ENCODE measurements around the gene PRIMA1. TPM values are rescaled to one million over a fixed set of nuclear protein-coding genes. Genes with fewer than 3 reads are reported as not detected.
A peak's percentile ranks its signal among the peaks of the same experiment; 100 is the strongest.

Gene PRIMA1
- total RNA-seq, 4 donors from 2014 or later, result 21.1 to 46.8 (median 35.3) TPM

DNA sequence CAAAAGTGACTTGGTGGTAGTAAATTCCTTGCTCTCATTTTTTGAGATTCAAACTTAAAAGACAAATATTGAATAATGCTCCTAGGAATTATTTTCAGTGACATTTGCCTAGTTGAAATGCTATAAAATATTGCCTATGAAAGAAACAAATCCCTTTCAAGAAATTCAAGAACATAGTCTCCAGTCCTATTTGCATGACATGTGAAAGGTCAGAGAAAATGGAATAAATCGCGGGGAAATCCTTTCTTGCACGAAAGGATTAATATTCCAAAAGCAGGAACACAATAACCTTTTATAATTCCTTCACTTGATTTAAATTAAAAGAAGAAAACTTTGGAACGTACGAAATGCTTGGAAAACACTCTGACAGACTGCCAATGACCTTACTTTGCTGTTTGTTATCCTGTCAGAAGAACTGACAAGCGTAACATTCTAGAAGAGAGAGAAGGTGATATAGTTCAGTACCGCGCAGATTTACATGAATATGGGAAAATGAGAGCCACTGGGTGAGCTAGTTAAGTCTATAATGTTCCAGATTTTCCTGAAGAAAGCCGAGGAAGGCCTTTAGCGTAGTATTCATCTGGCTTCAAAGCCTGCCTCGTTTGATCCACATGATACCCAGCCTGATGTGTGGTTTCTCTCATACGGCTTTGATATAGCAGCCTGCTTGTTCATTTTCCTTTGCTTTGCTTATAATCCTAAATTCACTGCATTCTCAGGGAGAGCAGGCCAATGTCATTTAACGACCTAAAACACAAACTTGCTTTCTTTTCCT lies 103.0 kb downstream of the PRIMA1 start:
- no peak overlapping the region for H3K4me3 ChIP-seq
- 40 to 53% methylated on average over 13 of the region's 13 CpGs for WGBS, 2 donors
- H3K9me3 ChIP-seq, result no peaks in the 10 kb centered on the region
- peak overlapping the region in 3 of 4 donors; percentile 45 to 78 (median 62) for H3K27ac ChIP-seq
- TF ChIP-seq EP300 (IDR thresholded peaks at IDR 0.05), result no peak
- TF ChIP-seq, protein P1, sequence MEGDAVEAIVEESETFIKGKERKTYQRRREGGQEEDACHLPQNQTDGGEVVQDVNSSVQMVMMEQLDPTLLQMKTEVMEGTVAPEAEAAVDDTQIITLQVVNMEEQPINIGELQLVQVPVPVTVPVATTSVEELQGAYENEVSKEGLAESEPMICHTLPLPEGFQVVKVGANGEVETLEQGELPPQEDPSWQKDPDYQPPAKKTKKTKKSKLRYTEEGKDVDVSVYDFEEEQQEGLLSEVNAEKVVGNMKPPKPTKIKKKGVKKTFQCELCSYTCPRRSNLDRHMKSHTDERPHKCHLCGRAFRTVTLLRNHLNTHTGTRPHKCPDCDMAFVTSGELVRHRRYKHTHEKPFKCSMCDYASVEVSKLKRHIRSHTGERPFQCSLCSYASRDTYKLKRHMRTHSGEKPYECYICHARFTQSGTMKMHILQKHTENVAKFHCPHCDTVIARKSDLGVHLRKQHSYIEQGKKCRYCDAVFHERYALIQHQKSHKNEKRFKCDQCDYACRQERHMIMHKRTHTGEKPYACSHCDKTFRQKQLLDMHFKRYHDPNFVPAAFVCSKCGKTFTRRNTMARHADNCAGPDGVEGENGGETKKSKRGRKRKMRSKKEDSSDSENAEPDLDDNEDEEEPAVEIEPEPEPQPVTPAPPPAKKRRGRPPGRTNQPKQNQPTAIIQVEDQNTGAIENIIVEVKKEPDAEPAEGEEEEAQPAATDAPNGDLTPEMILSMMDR (IDR thresholded peaks at IDR 0.05), result no peak
- no peak for TF ChIP-seq POLR2A (IDR thresholded peaks at IDR 0.05)
- H3K36me3 ChIP-seq, result no peaks in the 10 kb centered on the region
- no peak for DNase-seq (ENCODE audit: low spot score in 2 of 2)
- no peaks in the 10 kb centered on the region for H3K27me3 ChIP-seq
- peaks cover 0 to 9% (median 0%) of the 10 kb centered on the region in 4 donors for H3K4me1 ChIP-seq

DNA sequence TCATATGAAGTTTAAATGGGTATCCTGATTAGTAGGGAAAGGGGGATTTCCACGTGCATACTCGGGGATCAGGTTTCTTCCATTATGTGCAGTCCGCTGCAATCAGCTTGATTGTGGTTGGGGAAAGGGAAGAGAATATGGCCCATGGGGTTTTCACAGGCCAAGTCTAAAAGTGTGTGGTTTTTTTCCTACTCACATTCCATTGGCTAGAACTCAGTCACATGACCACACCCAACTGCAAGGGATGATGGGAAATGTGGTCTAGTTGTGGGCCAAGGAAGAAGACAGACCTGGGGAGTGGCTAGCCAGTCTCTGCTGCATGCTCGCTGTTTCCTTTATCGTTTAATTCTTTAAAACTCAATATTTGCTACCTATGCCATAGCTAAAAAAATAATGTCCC lies 105.1 kb downstream of the PRIMA1 start:
- Histone ChIP-seq H3K4me1 (peaks cover 0 to 9% (median 0%) of the 10 kb centered on the region in 4 donors), H3K9me3 (no peaks in the 10 kb centered on the region), H3K4me3 (no peak overlapping the region), H3K36me3 (no peaks in the 10 kb centered on the region), H3K27me3 (no peaks in the 10 kb centered on the region), H3K27ac (no peak overlapping the region)
- TF ChIP-seq EP300 (IDR thresholded peaks at IDR 0.05) (no peak), POLR2A (IDR thresholded peaks at IDR 0.05) (no peak)
- TF ChIP-seq, protein P1 (IDR thresholded peaks at IDR 0.05), result no peak
- 55 to 73% methylated on average over 5 of the region's 5 CpGs for WGBS, 2 donors
- peak in 1 of 2 donors; percentile 16 for DNase-seq (ENCODE audit: low spot score in 2 of 2)

DNA sequence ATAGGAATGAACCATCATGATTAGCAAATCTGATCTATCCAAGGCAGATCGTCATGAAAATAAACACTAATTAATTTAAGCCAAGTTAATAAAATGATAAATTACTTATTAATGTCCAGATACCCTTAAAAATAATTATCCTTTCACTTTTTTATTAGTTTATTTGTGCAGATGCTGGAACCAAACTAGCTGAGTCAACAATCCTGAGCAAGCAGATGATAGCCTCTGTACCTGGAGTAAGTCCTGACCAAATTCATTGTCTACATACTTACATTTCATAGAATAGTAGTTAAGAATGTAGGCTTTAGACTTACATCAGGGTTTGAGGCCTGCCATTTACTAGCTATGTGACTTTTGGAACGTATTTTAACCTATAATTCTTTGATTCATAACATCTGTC lies 105.8 kb downstream of the PRIMA1 start:
- no peak for DNase-seq (ENCODE audit: low spot score in 2 of 2)
- no peak overlapping the region for H3K27ac ChIP-seq
- H3K36me3 ChIP-seq, result no peaks in the 10 kb centered on the region
- no peak for TF ChIP-seq POLR2A (IDR thresholded peaks at IDR 0.05)
- TF ChIP-seq, protein P1 (IDR thresholded peaks at IDR 0.05), result no peak
- TF ChIP-seq EP300 (IDR thresholded peaks at IDR 0.05), result no peak
- H3K9me3 ChIP-seq, result no peaks in the 10 kb centered on the region
- H3K4me3 ChIP-seq, result no peak overlapping the region
- H3K27me3 ChIP-seq, result no peaks in the 10 kb centered on the region
- 81 to 89% methylated on average over 2 of the region's 2 CpGs for WGBS, 2 donors
- peaks cover 0 to 9% (median 0%) of the 10 kb centered on the region in 4 donors for H3K4me1 ChIP-seq

DNA sequence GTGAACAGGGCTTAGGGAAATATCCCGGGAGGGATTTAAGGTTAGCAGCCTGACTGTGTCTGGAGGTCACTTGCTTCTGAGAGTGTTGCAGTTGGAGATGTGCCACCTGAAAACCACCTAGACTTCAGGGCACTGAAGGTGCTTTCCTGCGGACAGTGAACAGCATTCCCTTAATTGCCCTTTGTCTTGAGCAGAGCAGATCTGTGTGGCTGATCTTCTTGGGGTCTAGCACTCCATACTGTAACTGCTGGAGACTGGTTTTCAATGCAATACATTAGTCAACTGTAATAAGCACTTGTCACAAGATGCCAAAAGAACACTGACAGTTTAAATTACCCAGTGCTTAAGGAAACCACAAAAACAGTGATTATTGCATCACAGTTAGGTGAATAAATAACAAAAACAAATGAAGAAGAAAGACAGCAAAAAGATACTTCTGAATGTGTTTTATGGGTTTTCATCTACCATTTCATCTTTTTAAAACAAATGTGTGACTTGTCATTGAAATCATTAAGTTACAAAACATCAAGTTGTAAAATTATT lies 111.8 kb downstream of the PRIMA1 start:
- Histone ChIP-seq H3K27me3 (no peaks in the 10 kb centered on the region), H3K27ac (no peak overlapping the region), H3K4me3 (no peak overlapping the region), H3K36me3 (no peaks in the 10 kb centered on the region), H3K9me3 (no peaks in the 10 kb centered on the region), H3K4me1 (no peaks in the 10 kb centered on the region)
- 91 to 100% methylated on average over 2 of the region's 2 CpGs for WGBS, 2 donors
- DNase-seq (ENCODE audit: low spot score in 2 of 2), result no peak
- TF ChIP-seq EP300 (IDR thresholded peaks at IDR 0.05) (no peak), POLR2A (IDR thresholded peaks at IDR 0.05) (no peak)
- TF ChIP-seq, protein P1 (IDR thresholded peaks at IDR 0.05), result no peak

DNA sequence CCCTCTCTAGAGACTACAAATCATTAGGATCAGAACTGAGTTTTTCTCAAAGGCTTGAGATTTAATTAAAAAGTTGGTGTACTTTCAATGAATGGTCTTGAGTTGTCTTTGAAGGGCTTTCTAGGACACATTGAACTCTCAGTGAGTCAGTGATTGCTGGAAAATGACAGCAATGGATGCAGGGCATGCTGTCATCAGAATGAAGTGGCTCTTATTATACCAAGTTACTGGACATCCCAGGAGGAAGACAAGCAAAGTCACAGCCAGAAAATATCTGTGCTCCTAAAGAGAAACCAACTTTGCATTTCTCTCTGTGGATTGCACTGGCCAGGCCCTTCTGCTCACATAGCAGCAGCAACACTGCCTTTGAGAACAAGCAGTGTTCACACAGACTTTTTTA lies 112.6 kb downstream of the PRIMA1 start:
- DNase-seq (ENCODE audit: low spot score in 2 of 2), result no peak
- Histone ChIP-seq H3K36me3 (no peaks in the 10 kb centered on the region), H3K27me3 (no peaks in the 10 kb centered on the region), H3K4me1 (no peaks in the 10 kb centered on the region), H3K27ac (peak overlapping the region in 1 of 4 donors; percentile 1), H3K9me3 (no peaks in the 10 kb centered on the region), H3K4me3 (no peak overlapping the region)
- TF ChIP-seq POLR2A (IDR thresholded peaks at IDR 0.05) (no peak), EP300 (IDR thresholded peaks at IDR 0.05) (no peak)
- TF ChIP-seq, protein P1 (IDR thresholded peaks at IDR 0.05), result no peak

Data from tibial nerve (tissue), 4 donors.